ENCODE data around the gene PI4KB.

The PI4KB gene

DNA sequence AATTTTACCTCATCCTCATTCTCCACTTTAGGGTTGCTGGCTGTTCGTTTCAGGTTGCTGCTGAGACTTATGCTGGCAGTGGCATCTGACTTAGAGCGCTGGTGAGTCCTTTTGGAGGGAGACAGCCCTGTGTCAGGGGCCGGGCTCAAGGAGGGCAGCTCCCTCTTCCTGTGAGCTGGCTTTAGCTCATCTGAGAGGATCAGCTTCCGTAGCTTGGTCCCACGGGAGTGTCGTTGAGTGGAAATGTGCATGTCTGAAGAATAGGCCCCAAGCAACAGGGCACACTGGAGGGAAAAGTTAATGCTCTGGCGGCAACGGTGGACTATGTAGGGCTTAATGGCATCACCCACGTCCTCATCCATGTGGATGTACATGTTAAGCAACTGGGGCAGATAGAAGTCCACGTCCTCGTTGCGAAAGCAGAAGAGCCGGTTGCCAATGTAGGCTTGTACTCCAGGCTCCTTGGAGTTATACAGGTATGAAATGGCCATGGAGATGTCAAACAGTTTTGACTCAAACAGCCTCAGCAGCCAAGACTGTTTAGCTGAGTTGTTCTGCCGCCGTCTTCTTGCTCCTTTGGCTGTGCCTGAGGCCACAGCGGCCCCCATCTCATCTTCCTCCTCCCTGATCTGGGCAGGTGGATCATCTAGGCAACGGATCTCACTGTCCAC lies 11.5 kb downstream of the PI4KB start:
- Mint-ChIP-seq H3K9me3 (no peaks in the 10 kb centered on the region), H3K27me3 (ENCODE audit: low read depth) (no peaks in the 10 kb centered on the region)

DNA sequence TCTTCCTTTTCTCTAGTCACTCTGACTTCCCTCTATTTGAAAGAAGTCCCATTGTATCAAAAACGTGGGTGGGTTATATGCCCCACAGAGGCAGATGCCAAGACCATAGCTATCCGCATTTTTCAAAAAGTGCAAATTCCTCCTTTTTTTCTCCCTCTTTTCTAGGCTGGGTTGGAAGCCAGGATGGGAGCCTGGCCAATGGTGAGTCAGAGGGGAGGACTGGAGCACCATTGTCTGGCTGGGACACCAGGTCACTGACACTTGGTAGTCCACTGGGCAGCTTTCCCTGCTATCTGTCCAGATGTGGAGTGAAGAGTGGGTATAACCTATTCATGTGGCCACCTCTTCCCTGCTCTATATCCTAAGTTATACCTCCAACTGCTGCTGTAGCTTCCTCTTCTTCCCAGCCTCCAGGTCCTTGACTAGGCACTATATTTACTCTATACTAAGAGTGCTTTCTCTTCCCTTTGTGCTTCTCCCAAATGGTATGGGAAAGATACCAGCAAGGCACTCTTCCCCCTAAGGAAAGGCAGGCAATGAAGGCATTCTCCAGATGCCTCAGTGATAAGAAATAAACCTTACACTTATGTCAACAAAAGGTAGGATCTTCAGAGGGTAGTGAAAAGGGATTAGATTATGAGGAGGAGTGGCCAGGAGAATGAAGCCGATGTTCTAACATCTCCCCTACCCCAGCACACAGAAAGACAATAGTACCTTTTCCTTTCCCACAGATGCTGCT lies 12.9 kb downstream of the PI4KB start:
- Mint-ChIP-seq H3K27ac (peak overlapping the region in 1 of 3 experiments; percentile 90), H3K4me1 (peaks cover 59% of the 10 kb centered on the region), H3K4me3 (no peak overlapping the region), H3K27me3 (ENCODE audit: low read depth) (no peaks in the 10 kb centered on the region), H3K9me3 (no peaks in the 10 kb centered on the region), H3K36me3 (ENCODE audit: low read depth) (peaks cover 62% of the 10 kb centered on the region)
- TF ChIP-seq, protein P1, sequence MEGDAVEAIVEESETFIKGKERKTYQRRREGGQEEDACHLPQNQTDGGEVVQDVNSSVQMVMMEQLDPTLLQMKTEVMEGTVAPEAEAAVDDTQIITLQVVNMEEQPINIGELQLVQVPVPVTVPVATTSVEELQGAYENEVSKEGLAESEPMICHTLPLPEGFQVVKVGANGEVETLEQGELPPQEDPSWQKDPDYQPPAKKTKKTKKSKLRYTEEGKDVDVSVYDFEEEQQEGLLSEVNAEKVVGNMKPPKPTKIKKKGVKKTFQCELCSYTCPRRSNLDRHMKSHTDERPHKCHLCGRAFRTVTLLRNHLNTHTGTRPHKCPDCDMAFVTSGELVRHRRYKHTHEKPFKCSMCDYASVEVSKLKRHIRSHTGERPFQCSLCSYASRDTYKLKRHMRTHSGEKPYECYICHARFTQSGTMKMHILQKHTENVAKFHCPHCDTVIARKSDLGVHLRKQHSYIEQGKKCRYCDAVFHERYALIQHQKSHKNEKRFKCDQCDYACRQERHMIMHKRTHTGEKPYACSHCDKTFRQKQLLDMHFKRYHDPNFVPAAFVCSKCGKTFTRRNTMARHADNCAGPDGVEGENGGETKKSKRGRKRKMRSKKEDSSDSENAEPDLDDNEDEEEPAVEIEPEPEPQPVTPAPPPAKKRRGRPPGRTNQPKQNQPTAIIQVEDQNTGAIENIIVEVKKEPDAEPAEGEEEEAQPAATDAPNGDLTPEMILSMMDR (IDR thresholded peaks at IDR 0.05; ENCODE audit: unreplicated experiment in 3 of 3), result no peak

More for the DNA sequence above, 11.5 kb downstream of the PI4KB start:
- Mint-ChIP-seq H3K36me3 (ENCODE audit: low read depth) (peaks cover 67% of the 10 kb centered on the region), H3K27ac (peak overlapping the region in 1 of 3 experiments; percentile 23), H3K4me1 (peaks cover 49% of the 10 kb centered on the region), H3K4me3 (no peak overlapping the region)
- TF ChIP-seq, protein P1 (IDR thresholded peaks at IDR 0.05; ENCODE audit: unreplicated experiment in 3 of 3), result no peak

DNA sequence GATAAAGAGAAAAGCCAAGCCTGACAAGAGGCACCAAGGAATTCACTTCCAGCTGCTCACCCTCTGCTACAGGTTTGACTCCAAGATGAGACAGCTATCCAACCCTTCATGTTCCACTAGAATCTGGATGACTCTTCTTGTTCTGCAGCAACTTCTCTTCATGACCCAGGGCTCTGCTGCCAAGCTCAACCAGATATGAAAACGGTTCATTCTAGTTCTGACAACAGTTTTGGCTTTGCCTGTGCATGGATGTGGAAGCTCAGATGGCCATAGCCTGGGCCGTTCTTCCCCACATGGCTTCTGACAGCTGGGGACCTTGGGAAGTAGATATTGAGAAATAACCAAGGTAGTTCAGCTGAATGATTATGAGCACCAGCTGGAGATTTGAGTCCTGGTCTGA lies 13.7 kb downstream of the PI4KB start:
- Mint-ChIP-seq H3K27me3 (ENCODE audit: low read depth) (no peaks in the 10 kb centered on the region), H3K36me3 (ENCODE audit: low read depth) (peaks cover 63% of the 10 kb centered on the region), H3K4me1 (peaks cover 67% of the 10 kb centered on the region), H3K4me3 (no peak overlapping the region), H3K27ac (peak overlapping the region in 1 of 3 experiments; percentile 90), H3K9me3 (no peaks in the 10 kb centered on the region)
- TF ChIP-seq, protein P1 (IDR thresholded peaks at IDR 0.05; ENCODE audit: unreplicated experiment in 3 of 3), result no peak

DNA sequence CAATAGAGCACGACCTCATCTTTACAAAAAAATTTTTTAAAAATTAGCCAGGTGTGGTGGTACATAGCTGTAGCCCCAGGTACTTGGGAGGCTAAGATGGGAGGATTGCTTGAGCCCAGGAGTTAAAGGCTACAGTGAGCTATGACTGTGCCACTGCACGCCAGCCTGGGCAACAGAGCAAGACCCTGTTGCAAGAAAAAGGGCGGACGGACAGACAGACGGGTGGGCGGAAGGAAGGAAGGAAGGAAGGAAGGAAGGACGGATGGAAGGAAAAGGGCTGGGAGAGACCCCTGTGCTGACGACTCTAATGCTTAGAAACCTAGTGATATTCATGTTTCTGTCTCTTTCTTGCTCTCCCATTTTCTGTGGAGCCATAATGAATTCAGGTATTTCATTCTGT lies 14.4 kb downstream of the PI4KB start:
- H3K27ac Mint-ChIP-seq, result peak overlapping the region in 1 of 3 experiments; percentile 90
- H3K4me3 Mint-ChIP-seq, result peak overlapping the region in 1 of 3 experiments; percentile 28
- H3K27me3 Mint-ChIP-seq (ENCODE audit: low read depth), result no peaks in the 10 kb centered on the region
- H3K4me1 Mint-ChIP-seq, result peaks cover 72% of the 10 kb centered on the region
- TF ChIP-seq, protein P1 (IDR thresholded peaks at IDR 0.05; ENCODE audit: unreplicated experiment in 3 of 3), result no peak
- peaks cover 70% of the 10 kb centered on the region for H3K36me3 Mint-ChIP-seq (ENCODE audit: low read depth)
- H3K9me3 Mint-ChIP-seq, result no peaks in the 10 kb centered on the region

DNA sequence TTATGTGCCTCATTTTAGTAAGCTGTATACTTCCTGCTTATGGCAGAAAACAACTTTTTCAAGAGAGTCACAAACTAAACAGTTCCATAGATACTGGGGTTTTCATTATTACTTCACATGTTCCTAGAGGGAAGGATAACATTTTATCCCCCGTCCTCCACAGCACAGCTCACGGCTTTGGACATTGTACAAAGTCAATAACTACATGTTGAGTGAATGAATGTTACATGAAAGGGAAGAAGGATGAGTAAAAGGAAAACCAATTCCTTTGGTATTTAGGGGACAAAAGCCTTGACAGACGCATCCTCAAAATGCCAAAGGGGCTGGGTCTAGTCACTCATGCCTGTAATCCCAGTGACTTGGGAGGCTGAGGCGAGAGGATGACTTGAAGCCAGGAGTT lies 14.8 kb downstream of the PI4KB start:
- no peaks in the 10 kb centered on the region for H3K9me3 Mint-ChIP-seq
- TF ChIP-seq, protein P1 (IDR thresholded peaks at IDR 0.05; ENCODE audit: unreplicated experiment in 3 of 3), result no peak
- H3K27ac Mint-ChIP-seq, result peak overlapping the region in 2 of 3 experiments; percentile 90 to 92

More for the DNA sequence above, 14.8 kb downstream of the PI4KB start:
- Mint-ChIP-seq H3K4me1 (peaks cover 72% of the 10 kb centered on the region), H3K36me3 (ENCODE audit: low read depth) (peaks cover 69% of the 10 kb centered on the region), H3K27me3 (ENCODE audit: low read depth) (no peaks in the 10 kb centered on the region), H3K4me3 (no peak overlapping the region)
